Upper lobe of left lung (tissue), 4 donors: Measurements from ENCODE around the gene CSF3R.

Experiments
- POLR2AphosphoS5 ChIP-seq, 2 donors: sonication (generic); formaldehyde crosslinking; IDR thresholded peaks; one replicate each; pipeline ENCODE4 v1.5.1; 2017; ENCODE audit warnings: antibody characterized with exemption in 2 of 2
- TF ChIP-seq, protein P1 (sequence below), 6 experiments: fragments of 450-650 bp in 4 of 6; fragments of 200-600 bp in 2 of 6; sonication (generic) in 2 of 6; IDR thresholded peaks; one replicate each; pipeline ENCODE4 v1.5.1; 2016 to 2019; ENCODE audit warnings: antibody characterized with exemption in 6 of 6

GRCh38 chr1:36517011-36517771 lies 34.5 kb upstream of the CSF3R start:
- TF ChIP-seq, protein P1, sequence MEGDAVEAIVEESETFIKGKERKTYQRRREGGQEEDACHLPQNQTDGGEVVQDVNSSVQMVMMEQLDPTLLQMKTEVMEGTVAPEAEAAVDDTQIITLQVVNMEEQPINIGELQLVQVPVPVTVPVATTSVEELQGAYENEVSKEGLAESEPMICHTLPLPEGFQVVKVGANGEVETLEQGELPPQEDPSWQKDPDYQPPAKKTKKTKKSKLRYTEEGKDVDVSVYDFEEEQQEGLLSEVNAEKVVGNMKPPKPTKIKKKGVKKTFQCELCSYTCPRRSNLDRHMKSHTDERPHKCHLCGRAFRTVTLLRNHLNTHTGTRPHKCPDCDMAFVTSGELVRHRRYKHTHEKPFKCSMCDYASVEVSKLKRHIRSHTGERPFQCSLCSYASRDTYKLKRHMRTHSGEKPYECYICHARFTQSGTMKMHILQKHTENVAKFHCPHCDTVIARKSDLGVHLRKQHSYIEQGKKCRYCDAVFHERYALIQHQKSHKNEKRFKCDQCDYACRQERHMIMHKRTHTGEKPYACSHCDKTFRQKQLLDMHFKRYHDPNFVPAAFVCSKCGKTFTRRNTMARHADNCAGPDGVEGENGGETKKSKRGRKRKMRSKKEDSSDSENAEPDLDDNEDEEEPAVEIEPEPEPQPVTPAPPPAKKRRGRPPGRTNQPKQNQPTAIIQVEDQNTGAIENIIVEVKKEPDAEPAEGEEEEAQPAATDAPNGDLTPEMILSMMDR (IDR thresholded peaks at IDR 0.05) = no peak
- no peak for TF ChIP-seq POLR2AphosphoS5 (IDR thresholded peaks at IDR 0.05)
